Tongue (tissue), 2 donors: ENCODE results near the gene VCL. TPM values are rescaled to one million over a fixed set of nuclear protein-coding genes. Genes with fewer than 3 reads are reported as not detected.

Source experiments
- DNase-seq: peaks from one replicate; pipeline ENCODE4 v3.0.0-alpha.2; 2015
- total RNA-seq: library from RNA; depleted of rRNA; stranded (reverse); fragments of >200 nt; gene quantifications from one replicate; pipeline ENCODE4 v1.2.3, GENCODE V29; 2014

Gene VCL
- total RNA-seq, 1 donor from 2014 or later: 217 TPM

DNA sequence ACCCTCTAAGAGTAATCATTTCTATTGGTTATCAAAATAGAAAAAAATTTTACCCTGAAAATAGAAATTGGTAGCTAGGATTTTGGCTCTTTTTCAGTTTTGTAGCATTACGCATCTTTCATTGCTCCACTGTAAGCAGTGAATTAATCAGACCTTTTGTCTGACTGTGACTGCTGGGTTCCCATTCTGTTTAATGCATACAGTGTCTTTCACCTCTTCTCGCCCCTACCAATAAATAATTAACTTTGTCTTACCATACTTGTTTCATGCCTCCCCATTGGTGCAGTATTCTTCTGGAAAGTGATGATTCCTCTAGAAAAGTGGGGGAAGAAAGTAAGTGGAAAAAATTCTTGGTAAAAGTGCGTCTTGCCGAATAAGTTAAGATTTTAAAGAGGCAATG lies 79.5 kb downstream of the VCL start:
- no peak for DNase-seq

DNA sequence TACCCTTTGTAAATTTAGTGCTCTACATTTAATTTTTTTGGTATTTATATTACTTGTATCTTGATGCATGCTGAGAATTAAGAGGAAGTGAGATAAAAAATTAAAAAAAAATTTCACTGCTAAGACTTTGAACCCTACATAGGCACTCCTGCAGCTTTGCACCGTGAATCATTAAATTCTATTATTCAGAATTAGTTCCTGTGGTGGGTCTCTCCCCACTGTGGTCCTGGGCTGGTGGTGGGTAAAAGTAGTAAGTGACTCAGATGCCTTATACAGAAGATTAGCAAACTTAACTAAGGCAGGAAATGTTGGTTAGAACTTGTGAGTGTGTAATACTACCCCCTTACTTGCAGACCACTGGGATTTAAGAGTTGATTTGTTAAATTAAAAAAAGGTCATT lies 80.1 kb downstream of the VCL start:
- DNase-seq: no peak

DNA sequence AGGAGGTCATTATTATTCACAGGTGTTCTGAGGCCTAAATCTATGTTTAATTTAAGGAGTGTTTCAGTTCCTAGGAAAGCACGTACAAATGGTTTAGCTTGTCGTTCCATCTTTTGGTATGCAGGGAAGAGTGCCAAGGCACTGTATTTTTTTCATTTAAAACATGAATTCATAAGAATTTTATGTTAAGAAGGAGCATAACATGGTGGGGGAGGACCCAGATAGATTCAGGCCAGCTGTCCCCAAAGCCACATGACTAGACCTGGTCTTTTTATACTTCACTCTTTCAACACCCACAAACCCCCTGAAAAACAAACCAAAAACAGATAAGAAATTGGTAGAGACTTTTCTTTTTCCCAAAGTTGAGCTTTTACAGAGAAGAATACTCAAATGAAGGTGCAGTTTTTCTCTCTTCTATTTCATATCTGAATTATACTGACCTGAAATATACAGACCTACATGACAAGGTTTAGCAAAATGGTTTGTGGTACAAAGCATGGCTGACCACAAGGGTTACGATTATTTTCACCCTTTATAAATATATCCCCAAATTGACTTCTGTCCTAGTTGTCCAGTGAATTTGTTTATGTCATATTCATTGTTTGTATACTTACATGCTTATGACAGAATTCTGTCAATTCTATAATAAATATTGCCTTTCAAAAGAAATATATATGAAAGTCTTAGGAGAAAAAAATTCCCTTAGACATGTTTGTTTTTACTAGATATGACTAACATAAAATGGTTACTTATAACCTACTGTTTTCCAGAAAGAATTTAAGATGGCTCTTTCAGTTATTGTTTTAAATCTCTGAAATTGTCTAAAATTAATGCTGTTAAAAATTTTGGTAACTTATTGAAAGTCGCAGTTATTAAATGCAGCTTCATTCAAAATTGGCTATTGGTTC lies 81.4 kb downstream of the VCL start:
- DNase-seq: no peak

GRCh38 chr10:74079936-74080590 lies 82.1 kb downstream of the VCL start:
- DNase-seq: no peak

- peak; percentile 77 for DNase-seq
Observed at GRCh38 chr10:74081192-74081803, 83.4 kb downstream of the VCL start.

DNA sequence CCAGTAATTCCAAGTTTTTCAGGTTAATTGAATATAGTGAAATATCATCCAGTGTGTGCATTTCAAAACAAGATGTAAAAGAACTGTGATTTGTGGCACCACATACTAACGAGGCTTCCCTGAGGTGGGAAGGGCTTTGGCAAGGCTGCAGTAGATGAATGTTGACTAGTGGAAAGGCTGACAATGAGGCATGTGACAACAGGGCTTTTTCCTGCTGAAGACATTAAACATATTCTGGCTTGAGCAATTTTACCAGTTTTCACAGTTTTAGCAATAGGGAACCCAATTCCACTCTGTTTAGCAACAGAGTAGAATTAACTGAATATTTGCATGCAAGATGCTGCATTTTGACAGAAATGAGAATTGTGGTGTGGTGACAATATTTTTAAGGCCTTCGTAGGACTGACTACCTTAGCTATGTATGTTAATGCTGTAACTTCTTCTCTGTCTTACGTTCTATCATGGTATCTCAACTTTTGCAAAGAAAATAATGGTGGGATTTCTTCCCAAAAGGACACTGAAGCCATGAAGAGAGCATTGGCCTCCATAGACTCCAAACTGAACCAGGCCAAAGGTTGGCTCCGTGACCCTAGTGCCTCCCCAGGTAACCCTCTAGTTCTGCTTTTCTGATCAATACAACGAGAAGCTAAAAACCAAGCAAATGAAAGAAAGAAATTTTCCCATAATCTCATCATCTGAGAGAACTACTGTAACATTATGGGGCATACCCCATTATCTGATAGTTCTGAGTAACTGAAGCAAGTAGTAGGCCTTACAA lies 84.2 kb downstream of the VCL start:
- no peak for DNase-seq

GRCh38 chr10:74083304-74083703 lies 85.4 kb downstream of the VCL start:
- no peak for DNase-seq

DNA sequence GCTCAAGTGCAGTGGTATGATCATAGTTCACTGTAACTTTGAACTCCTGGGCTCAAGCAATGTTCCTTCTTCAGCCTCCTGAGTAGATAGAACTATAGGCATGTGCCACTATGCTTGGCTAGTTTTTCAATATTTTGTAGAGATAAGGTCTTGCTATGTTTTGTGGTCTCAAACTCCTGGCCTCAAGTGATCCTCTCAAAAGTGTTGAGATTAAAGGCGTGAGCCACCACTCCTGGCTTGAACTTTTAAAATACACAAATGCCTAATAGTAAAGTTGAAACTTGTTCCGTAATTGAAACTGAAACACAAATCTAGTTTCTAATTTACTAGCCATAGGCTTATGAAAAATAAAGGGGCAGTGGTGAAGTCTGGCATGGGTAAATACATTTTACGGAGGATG lies 87.0 kb downstream of the VCL start:
- no peak for DNase-seq

- no peak for DNase-seq
Observed at GRCh38 chr10:74086317-74086716, 88.4 kb downstream of the VCL start.

- no peak for DNase-seq
Observed at GRCh38 chr10:74088722-74089121, 90.8 kb downstream of the VCL start.

DNA sequence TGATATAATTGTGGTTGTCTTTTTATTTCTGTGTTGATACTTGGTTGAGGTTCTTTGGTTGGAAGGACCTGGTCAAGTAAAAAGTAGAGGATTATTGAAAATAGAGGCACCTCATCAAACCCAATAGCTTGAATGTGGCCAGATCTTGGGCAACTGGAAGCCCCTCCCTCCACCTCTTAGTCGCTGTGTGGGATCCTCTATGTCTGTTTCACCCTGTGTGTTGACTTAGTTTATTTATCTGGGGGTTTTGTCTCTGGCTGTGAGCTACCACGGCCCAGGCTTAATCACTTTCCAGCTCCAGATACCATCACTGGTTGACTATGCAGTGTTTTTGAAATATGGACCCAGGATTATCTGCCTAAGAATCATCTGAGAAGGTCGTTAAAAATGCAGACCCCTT lies 94.5 kb downstream of the VCL start:
- DNase-seq: no peak

DNA sequence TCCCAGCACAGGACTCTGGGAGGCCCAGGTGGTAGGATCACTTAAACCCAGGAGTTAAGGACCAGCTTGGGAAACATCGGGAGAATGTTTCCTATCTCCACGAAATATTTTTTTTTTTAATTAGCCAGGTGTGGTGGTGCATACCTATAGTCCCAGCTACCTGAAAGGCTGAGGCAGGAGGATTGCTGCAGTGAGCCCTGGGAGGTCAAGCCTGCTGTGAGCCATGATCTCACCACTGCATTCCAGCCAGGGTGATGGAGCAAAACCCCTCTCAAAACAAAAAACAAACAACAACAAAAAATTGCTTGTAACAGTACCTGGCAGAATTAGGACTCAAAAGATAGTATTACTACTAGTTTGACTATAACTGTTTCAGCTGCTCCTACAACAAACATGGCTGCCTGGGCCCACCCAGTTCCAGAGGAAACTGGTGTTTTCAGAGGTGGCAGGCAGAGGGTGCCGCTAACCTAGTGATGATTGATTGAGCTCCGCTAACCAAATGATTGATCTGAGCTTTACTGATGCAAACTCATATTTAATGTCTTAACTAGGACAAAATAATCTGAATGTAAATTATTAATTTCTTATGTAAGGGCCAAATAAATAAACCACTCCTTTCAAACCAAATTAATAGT lies 95.7 kb downstream of the VCL start:
- DNase-seq: no peak

GRCh38 chr10:74094231-74094630 lies 96.3 kb downstream of the VCL start:
- DNase-seq: no peak

DNA sequence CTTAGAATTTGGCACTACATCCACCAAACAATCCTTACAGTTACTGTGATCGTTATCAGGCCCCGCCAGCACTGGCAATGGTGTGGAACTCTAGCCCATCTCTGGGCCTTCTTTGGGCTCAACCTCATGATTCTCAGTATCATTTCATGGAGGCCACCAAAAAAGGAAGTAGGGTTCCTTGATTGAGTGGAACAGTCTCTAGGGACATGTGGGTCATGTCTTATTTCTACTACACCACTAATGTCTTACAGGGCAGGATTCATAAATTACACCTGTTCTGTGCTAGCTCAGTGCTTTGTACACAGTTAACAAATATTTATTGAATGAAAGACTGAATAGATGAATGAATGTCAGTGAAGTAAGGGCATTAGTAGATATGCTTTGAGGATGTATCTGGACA lies 98.9 kb downstream of the VCL start:
- no peak for DNase-seq

- DNase-seq: no peak
Observed at GRCh38 chr10:74097776-74098175, 99.9 kb downstream of the VCL start.

DNA sequence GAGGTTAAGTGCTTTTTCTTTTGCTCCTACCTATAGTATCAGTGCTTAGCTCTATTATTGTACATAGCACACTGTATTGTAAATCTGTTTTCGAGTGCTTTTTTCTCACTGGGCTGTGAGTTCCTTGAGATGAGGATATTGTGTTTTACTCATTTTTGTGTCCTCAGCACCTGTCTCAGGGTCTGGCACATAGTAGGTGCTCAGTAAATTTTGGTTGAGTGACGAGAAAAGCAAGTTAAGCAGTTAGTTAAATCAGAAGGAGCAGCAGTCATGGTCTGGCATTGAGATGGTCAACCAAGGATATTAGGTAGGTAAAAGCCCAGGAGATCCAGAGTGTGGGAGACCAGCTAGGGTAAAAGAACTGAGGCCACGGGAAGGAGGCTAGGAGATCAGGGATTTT lies 101.5 kb downstream of the VCL start:
- DNase-seq: no peak

GRCh38 chr10:74099836-74100235 lies 101.9 kb downstream of the VCL start:
- DNase-seq: peak; percentile 21

DNA sequence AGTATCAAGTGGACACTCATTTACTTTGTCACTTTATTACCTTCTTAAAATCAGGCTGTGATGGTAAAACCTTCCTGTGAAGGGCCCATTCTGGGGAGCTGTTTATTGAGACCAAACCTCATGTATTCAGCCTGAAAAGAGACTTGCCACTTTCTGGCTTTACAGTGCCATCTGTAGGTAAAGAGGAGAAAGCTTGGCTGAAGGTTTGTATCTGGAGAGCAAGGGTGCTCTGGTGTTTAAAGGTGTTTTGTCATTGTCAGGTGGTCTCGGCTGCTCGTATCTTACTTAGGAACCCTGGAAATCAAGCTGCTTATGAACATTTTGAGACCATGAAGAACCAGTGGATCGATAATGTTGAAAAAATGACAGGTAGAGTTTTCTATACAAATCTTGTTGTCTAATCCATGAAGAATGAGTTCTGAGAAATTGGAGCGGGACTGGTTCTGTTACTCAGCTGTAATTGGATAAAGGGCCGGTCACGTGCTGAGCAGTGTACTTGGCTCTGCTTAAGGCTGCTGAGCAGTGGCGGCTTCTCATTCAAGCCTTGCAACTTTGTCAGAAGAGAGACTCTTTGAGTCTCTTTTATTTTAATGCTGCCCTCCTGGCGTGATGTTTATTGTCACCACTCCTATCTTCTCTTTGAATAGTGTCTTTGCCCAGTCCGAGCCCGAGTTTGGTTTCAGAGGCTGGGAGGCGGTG lies 105.8 kb downstream of the VCL start:
- DNase-seq: no peak

DNA sequence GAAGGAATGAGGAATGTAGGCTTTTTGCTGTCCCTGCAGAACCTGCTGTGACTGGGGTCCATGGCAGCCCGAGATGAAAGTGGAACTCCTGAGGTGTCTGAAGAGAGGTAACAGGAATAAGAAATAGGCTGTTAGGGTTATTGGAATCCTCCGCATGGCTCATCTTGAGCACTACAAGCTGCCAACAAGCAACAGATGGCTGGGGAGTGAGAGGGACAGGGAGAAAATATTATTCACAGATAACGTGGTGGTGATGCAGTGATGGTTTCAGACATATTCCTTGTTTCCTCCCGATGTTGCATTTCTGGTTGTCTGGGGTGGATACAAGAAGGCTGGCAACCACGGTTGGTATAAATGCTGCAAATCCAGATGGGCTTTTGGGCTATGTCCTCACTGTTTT lies 106.6 kb downstream of the VCL start:
- DNase-seq: no peak

DNA sequence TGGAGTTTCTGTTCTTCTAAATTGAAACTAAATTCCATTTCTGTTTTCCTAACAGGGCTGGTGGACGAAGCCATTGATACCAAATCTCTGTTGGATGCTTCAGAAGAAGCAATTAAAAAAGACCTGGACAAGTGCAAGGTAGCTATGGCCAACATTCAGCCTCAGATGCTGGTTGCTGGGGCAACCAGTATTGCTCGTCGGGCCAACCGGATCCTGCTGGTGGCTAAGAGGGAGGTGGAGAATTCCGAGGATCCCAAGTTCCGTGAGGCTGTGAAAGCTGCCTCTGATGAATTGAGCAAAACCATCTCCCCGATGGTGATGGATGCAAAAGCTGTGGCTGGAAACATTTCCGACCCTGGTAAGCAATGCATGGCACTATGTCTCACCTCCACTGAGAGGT lies 107.1 kb downstream of the VCL start:
- DNase-seq: no peak

GRCh38 chr10:74107391-74107790 lies 109.5 kb downstream of the VCL start:
- DNase-seq: no peak
